Smooth muscle cell of trachea (primary cell): ENCODE results near the gene GLOD5. TPM values are rescaled to one million over a fixed set of nuclear protein-coding genes. Genes with fewer than 3 reads are reported as not detected.

Experiments
- total RNA-seq: library from RNA; depleted of rRNA; stranded (reverse); fragments of >200 nt; gene quantifications from 2 replicates; pipeline ENCODE4 v1.2.1, GENCODE V29; 2014

GLOD5 gene
- total RNA-seq = not detected in 2 replicates

DNA sequence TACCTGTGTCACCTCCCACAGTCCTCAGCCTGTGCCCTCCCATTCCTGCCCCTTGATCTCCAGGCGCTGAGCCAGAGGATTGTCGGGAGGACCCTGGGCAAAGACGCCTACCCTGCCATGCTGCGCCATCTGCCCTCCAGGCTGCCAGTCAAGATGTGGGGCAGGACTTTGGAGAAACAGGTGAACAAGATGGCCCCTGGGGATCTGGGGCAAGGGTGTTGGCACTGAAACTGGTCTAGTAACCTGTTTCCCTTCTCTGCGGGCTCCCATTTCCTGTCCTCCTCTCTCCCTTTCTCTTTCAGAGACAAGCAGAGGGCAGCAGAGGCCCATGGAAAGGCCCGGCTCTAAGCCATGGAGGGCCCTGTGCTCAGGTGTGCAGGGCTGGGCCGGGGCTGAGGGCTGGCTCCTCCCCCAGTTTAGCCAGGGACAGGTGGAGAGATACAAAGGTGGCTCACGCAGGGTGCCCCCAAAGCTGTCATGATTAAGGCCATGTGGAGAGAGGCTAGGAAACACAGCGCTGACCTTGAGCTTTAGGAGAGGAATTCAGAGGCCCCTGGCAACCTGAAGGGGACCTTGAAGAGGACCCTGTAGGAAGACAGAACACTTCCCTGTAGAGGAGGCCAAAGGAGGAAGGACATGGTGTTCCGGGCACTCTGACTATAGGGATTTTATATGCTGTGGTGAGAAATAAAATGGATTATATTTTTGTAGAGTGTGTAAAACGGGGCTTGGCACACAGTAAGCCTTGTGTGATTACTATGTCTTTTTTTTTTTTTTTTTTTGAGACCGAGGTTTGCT lies at the start of gene GLOD5:
Gene GLOD5, plus strand, starts transcription at position 74 of the 798 bp plus-strand sequence. Its CDS starts 44 bp downstream, at position 118.

DNA sequence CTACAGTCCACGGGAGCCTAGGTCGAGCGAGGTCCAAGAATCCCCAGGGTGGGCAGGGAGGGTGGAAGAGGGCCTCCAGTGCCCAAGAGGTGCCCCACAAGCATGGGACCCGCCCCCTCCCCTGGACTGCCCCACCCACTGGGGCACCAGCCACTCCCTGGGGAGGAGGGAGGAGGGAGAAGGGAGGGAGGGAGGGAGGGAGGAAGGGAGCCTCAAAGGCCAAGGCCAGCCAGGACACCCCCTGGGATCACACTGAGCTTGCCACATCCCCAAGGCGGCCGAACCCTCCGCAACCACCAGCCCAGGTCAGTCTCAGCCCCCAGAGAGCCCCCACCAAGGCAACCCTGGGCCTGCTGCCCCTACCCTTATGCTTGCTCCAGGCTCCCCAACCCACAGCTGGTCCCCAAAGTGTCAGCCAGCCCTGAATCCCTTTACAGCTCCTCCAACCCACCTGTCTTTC lies 24.8 kb downstream of the GLOD5 start, which contains the start of gene GATA1:
Gene GATA1, plus strand, starts transcription at position 250 of the 460 bp plus-strand sequence. CDS start 4,520 bp downstream, outside the sequence.

DNA sequence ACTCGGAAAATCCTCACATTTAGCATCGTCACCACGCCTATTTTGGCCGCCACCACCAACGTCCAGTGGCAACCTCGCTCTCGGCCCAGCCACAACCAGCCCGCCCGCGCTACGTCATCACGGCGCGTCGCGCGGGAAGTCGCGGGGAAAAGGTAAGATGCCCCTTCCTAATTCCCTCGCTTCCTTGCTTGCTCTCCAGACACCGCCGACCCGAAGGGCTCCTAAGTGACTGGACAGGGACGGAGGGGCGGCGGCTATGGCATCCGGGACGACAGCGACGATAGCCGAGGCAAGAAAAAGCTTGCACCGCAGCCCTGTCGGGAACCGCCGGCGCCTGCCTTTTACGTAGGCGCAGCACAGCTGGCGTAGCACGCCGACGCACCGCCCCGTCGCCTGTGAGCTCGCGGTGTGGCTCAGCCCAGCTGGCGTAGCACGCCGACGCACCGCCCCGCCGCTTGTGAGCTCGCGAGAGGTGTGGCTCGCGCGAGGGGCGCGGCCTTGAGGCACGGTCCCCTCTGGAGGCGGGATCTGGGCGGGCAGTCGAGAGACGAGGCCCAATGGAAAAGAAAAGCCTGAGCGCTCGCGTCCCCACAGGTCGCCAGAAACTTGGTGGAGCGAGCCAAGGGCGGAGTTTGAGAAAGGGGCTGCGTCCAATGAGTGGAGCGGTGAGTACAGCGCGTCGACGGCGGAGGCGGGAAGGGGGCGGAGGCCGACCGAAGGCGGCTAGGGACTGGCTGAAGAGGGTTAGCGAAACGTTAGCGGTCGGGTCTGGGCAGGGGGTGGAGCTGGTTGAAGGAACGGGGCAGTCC lies 39.9 kb downstream of the GLOD5 start, which contains the start of gene HDAC6:
Gene HDAC6, plus strand, starts transcription at position 788 of the 809 bp plus-strand sequence. CDS start 626 bp downstream, outside the sequence.

Other genes with a start within 250 kb of the GLOD5 start
- 17.9 and 76.4 TPM in 2 replicates for gene EBP, start 239.9 kb upstream of the GLOD5 start, total RNA-seq
- 8.7 and 9.3 TPM in 2 replicates for gene TBC1D25, start 222.0 kb upstream of the GLOD5 start, total RNA-seq
- 59.4 and 286 TPM in 2 replicates for gene RBM3, start 187.3 kb upstream of the GLOD5 start, total RNA-seq
- 103 and 147 TPM in 2 replicates for gene WDR13, start 164.3 kb upstream of the GLOD5 start, total RNA-seq
- gene WAS, start 77.9 kb upstream of the GLOD5 start, total RNA-seq = 0.17 TPM in 1 of 2 replicates, not detected in the other
- gene SUV39H1, start 65.0 kb upstream of the GLOD5 start, total RNA-seq = 2.3 and 8.3 TPM in 2 replicates
- gene GATA1, start 24.8 kb downstream of the GLOD5 start, total RNA-seq = not detected in 2 replicates
- gene HDAC6, start 40.3 kb downstream of the GLOD5 start, total RNA-seq = 28.1 and 36.1 TPM in 2 replicates
- gene ERAS, start 64.8 kb downstream of the GLOD5 start, total RNA-seq = not detected in 2 replicates
- 0.33 TPM in 1 of 2 replicates, not detected in the other for gene PCSK1N, start 73.9 kb downstream of the GLOD5 start, total RNA-seq
- 28.4 and 28.5 TPM in 2 replicates for gene TIMM17B, start 136.0 kb downstream of the GLOD5 start, total RNA-seq
- gene PQBP1, start 136.2 kb downstream of the GLOD5 start, total RNA-seq = 50.8 and 62.5 TPM in 2 replicates
- gene SLC35A2, start 149.9 kb downstream of the GLOD5 start, total RNA-seq = 13.2 and 16.4 TPM in 2 replicates
- gene PIM2, start 157.3 kb downstream of the GLOD5 start, total RNA-seq = 3.3 and 4.0 TPM in 2 replicates
- gene OTUD5, start 195.9 kb downstream of the GLOD5 start, total RNA-seq = 37.5 and 47.6 TPM in 2 replicates
- 1.9 and 4.3 TPM in 2 replicates for gene KCND1, start 210.1 kb downstream of the GLOD5 start, total RNA-seq
- 20.5 and 20.8 TPM in 2 replicates for gene GRIPAP1, start 240.5 kb downstream of the GLOD5 start, total RNA-seq